K562 (cell line): ENCODE measurements around the gene MTG2. TPM values are rescaled to one million over a fixed set of nuclear protein-coding genes. Genes with fewer than 3 reads are reported as not detected.

Experiments
- ATAC-seq: fragments of 200-7000 bp; cut with Tn5 transposase; 3 replicates; pipeline ENCODE4 v1.9.1; 2020; ENCODE audit warnings: moderate library complexity
- BruUV-seq: library from RNA; stranded (reverse); fragments of 400-500 nt; replicated peaks from 2 replicates; lab custom pipeline; 2021; lab: Mats Ljungman, UMichigan
- CTCF ChIA-PET: fragments of 300-600 bp; formaldehyde crosslinking; extraction: SDS; loops from one replicate; lab custom pipeline; 2021; ENCODE audit warnings: low intra/inter-chr PET ratio; lab: Yijun Ruan, JAX
- POLR2A ChIA-PET: fragments of 300-600, 350-650 bp; sonication (Branson Sonifier 250); formaldehyde crosslinking; extraction: SDS; loops from one replicate; lab custom pipeline; 2021; ENCODE audit warnings: antibody characterized with exemption, inconsistent platforms; lab: Yijun Ruan, JAX
- DNase-seq, 4 experiments: peaks; one replicate each; pipeline versions ENCODE4 v3.0.0 to v3.0.0-alpha.2; 2011 to 2018; ENCODE audit warnings: low spot score in 3 of 4, mixed read lengths in 3 of 4; ENCODE audit errors: extremely low read depth in 1 of 4
- FAIRE-seq: peaks from 2 replicates; lab custom pipeline; 2011; peaks lifted over from hg19 to GRCh38; lab: Jason Lieb, UNC
- H2AFZ ChIP-seq: 2 replicates; pipeline ENCODE4 v1.6.0; 2011; ENCODE audit warnings: low read depth, low read length, control low read depth, inconsistent platforms
- H3K27ac ChIP-seq: fragments of 200-600 bp; 3 replicates; pipeline ENCODE4 v1.8.0; 2011; ENCODE audit warnings: low read depth, mild to moderate bottlenecking, control low read depth, inconsistent platforms, low read length, moderate library complexity, mixed read lengths; ENCODE audit errors: extremely low read depth
- H3K27me3 ChIP-seq, 2 experiments: fragments of 300-600 bp in 1 of 2; 2 replicates in 1 of 2; 3 replicates in 1 of 2; pipeline versions ENCODE4 v1.6.0 to v1.8.0; 2011; ENCODE audit warnings: inconsistent platforms in 2 of 2, low read length in 2 of 2, mild to moderate bottlenecking in 1 of 2, mixed read lengths in 1 of 2, moderate library complexity in 1 of 2; ENCODE audit not compliant: control insufficient read depth in 2 of 2, insufficient read depth in 2 of 2
- H3K36me3 ChIP-seq: fragments of 300-600 bp; 3 replicates; pipeline ENCODE4 v1.8.0; 2011; ENCODE audit warnings: mild to moderate bottlenecking, low read length, inconsistent platforms; ENCODE audit not compliant: control insufficient read depth, insufficient read depth
- H3K4me1 ChIP-seq, 2 experiments: fragments of 200-600 bp in 1 of 2; replicated peaks in 1 of 2; 2 replicates in 1 of 2; 3 replicates in 1 of 2; pipeline versions ENCODE4 v1.5.1 to v1.8.0; 2011; ENCODE audit warnings: inconsistent platforms in 2 of 2, low read length in 2 of 2, mild to moderate bottlenecking in 1 of 2, mixed read lengths in 1 of 2, moderate library complexity in 1 of 2; ENCODE audit not compliant: control insufficient read depth in 2 of 2, insufficient read depth in 2 of 2
- H3K4me2 ChIP-seq: 2 replicates; pipeline ENCODE4 v1.6.1; 2011; ENCODE audit warnings: low read length, control low read depth, inconsistent platforms, mixed read lengths; ENCODE audit not compliant: insufficient read depth
- H3K4me3 ChIP-seq: fragments of 200-600 bp; sonication (generic), shearing (Covaris generic); 2 replicates; pipeline ENCODE4 v1.5.1; 2016; ENCODE audit warnings: control low read depth, inconsistent platforms
- H3K79me2 ChIP-seq: fragments of 200-600 bp; 3 replicates; pipeline ENCODE4 v1.8.0; 2011; ENCODE audit warnings: low read length, inconsistent platforms; ENCODE audit not compliant: control insufficient read depth, insufficient read depth
- H3K9ac ChIP-seq, 2 experiments: 2 replicates each; pipeline versions ENCODE4 v1.6.0 to v1.6.1; 2011; ENCODE audit warnings: low read depth in 2 of 2, low read length in 2 of 2, control low read depth in 1 of 2, inconsistent platforms in 1 of 2, mild to moderate bottlenecking in 1 of 2, mixed read lengths in 1 of 2; ENCODE audit not compliant: insufficient read depth in 1 of 2
- H3K9me1 ChIP-seq: one replicate; pipeline ENCODE4 v1.6.0; 2011; ENCODE audit warnings: inconsistent platforms, mild to moderate bottlenecking, low read length, moderate library complexity; ENCODE audit not compliant: control insufficient read depth, insufficient read depth
- H3K9me3 ChIP-seq: replicated peaks from 2 replicates; pipeline ENCODE4 v1.5.1; 2011; ENCODE audit warnings: low read depth, low read length, inconsistent platforms; ENCODE audit not compliant: control insufficient read depth, insufficient read depth
- H4K20me1 ChIP-seq: replicated peaks from 2 replicates; pipeline ENCODE4 v1.6.1; 2011; ENCODE audit warnings: low read length, inconsistent platforms, mixed read lengths; ENCODE audit not compliant: control insufficient read depth, insufficient read depth
- ATF2 ChIP-seq: sonication (generic); formaldehyde crosslinking; IDR thresholded peaks from 2 replicates; pipeline ENCODE4 v1.8.1; 2022; ENCODE audit warnings: missing genetic modification reagents
- CEBPZ ChIP-seq: fragments of 150-350 bp; IDR thresholded peaks from 2 replicates; pipeline ENCODE4 v1.6.1; 2014; ENCODE audit warnings: low read depth, mild to moderate bottlenecking, low read length, borderline replicate concordance
- HIVEP1 ChIP-seq: fragments of 250-450 bp; sonication (Bioruptor Pico); IDR thresholded peaks from 2 replicates; pipeline ENCODE4 v1.4.0; 2020; ENCODE audit warnings: mild to moderate bottlenecking
- HOXB6 ChIP-seq: fragments of 250-450 bp; sonication (Bioruptor Pico); IDR thresholded peaks from 2 replicates; pipeline ENCODE4 v1.5.1; 2022; ENCODE audit warnings: mild to moderate bottlenecking, borderline replicate concordance
- MXI1 ChIP-seq: IDR thresholded peaks from 2 replicates; pipeline ENCODE4 v1.6.1; 2011; ENCODE audit warnings: low read depth, mild to moderate bottlenecking, improper control_type of control experiment, low read length
- NFIC ChIP-seq: fragments of 450-650 bp; IDR thresholded peaks from 2 replicates; pipeline ENCODE4 v1.6.1; 2017; ENCODE audit warnings: mild to moderate bottlenecking, inconsistent platforms
- PCBP1 ChIP-seq: fragments of 200-400 bp; formaldehyde crosslinking; IDR thresholded peaks from 2 replicates; pipeline ENCODE4 v1.6.1; 2018; ENCODE audit warnings: mild to moderate bottlenecking, low read depth, low read length; ENCODE audit not compliant: poor library complexity, severe bottlenecking
- RNF219 ChIP-seq: fragments of 250-450 bp; sonication (Bioruptor Pico); IDR thresholded peaks from 2 replicates; pipeline ENCODE4 v1.5.0; 2022; ENCODE audit warnings: mild to moderate bottlenecking
- SIX5 ChIP-seq, 2 experiments: IDR thresholded peaks; 2 replicates each; pipeline ENCODE4 v1.6.1; 2011; ENCODE audit warnings: low read length in 2 of 2, borderline replicate concordance in 1 of 2, low read depth in 1 of 2, mild to moderate bottlenecking in 1 of 2, moderate library complexity in 1 of 2; ENCODE audit not compliant: insufficient read depth in 1 of 2
- SLC30A9 ChIP-seq: fragments of 250-450 bp; sonication (Bioruptor Pico); IDR thresholded peaks from 2 replicates; pipeline ENCODE4 v1.8.0; 2022; ENCODE audit warnings: mild to moderate bottlenecking, moderate library complexity
- SRF ChIP-seq, 2 experiments: fragments of 250-450, 450-650 bp in 1 of 2; sonication (Bioruptor Pico) in 1 of 2; sonication (generic) in 1 of 2; formaldehyde crosslinking; IDR thresholded peaks; 2 replicates each; pipeline versions ENCODE4 v1.5.0 to v1.5.1; 2020 to 2022; ENCODE audit warnings: mild to moderate bottlenecking in 1 of 2, missing genetic modification reagents in 1 of 2
- STAT5A ChIP-seq: IDR thresholded peaks from 2 replicates; pipeline ENCODE4 v1.6.1; 2012; ENCODE audit warnings: low read length, inconsistent platforms, borderline replicate concordance
- ZNF224 ChIP-seq: sonication (generic); formaldehyde crosslinking; IDR thresholded peaks from 2 replicates; pipeline ENCODE4 v1.8.0; 2022; ENCODE audit warnings: mild to moderate bottlenecking, missing genetic modification reagents
- WGBS: fragments of 100-300 bp; shearing (Covaris generic); methylation state at CpG from one replicate; pipeline ENCODE4 v1.1.6; 2016; ENCODE audit warnings: low coverage, mixed read lengths; ENCODE audit not compliant: insufficient coverage; ENCODE audit errors: missing lambda C conversion rate; 5-methylcytosine and 5-hydroxymethylcytosine counted together
- in situ Hi-C: fragments of 300-500 bp; cut with MboI; formaldehyde crosslinking; loops from 4 replicates; pipeline ENCODE4 v1.15.0; 2018; ENCODE audit warnings: inconsistent platforms, mixed read lengths
- intact Hi-C: fragments of 100-400 bp; cut with micrococcal nuclease; formaldehyde crosslinking; loops from 2 replicates; pipeline ENCODE4 v1.14.2; 2022
- polyA plus RNA-seq, 8 experiments: library from polyadenylated mRNA; depleted of rRNA in 4 of 8; stranded (reverse) in 5 of 8; unstranded in 3 of 8; fragments of >200 nt; fragmentation: Nextera tagmentation in 2 of 8; fragmentation: Illumina TruSeq in 1 of 8; extraction: Ambion mirVana in 2 of 8; extraction: Trizol in 1 of 8; gene quantifications; 2 replicates each; pipeline versions ENCODE4 v1.2.1 to v1.2.3, GENCODE V29; 2011 to 2014; ENCODE audit warnings: inconsistent platforms in 1 of 8, missing spikeins in 1 of 8
- total RNA-seq, 7 experiments: library from RNA; depleted of rRNA in 6 of 7; stranded (reverse); fragments of >200 nt in 6 of 7; fragmentation: Illumina TruSeq in 2 of 7; extraction: Trizol in 2 of 7; gene quantifications; 2 replicates each; pipeline versions ENCODE4 v1.2.1 to v1.2.3, GENCODE V29; 2011 to 2021; ENCODE audit warnings: low replicate concordance in 1 of 7

The MTG2 gene
- total and polyA plus RNA-seq, 9 of the 15 experiments (the other 6 are each of a cell fraction or from before 2014, with no cell fraction given) = 8.7 to 67.5 (median 44.5) TPM

- no peak for FAIRE-seq
- Histone ChIP-seq H3K36me3 (no peaks in the 10 kb centered on the region), H3K9ac (no peak overlapping the region), H3K27ac (no peak overlapping the region), H3K4me3 (no peak overlapping the region), H3K9me3 (no peaks in the 10 kb centered on the region), H4K20me1 (peaks cover 23% of the 10 kb centered on the region), H3K4me2 (no peak overlapping the region), H3K79me2 (no peaks in the 10 kb centered on the region), H3K4me1 (peaks cover 0 to 54% of the 10 kb centered on the region in 2 experiments; a peak in 2 of 5 replicates), H2AFZ (no peak overlapping the region), H3K27me3 (peaks cover 43 to 70% of the 10 kb centered on the region in 2 experiments; a peak in 4 of 5 replicates), H3K9me1 (no peaks in the 10 kb centered on the region)
- ATAC-seq = no peak
- no peak for DNase-seq
- intact Hi-C loops (no loop called here), in situ Hi-C loops (no loop called here)
- ChIA-PET CTCF (no interaction called here), POLR2A (interaction anchor here (1.2 kb wide), 1 partner anchor 20 kb away, joined by 3 read pairs; no protein-coding TSS in a partner anchor)
- WGBS = 5% methylated on average over 23 of the region's 29 CpGs
- BruUV-seq = no TSS peak
- TF ChIP-seq CEBPZ (no peak), ATF2 (CRISPR knock-in tag) (no peak), HOXB6 (CRISPR knock-in tag) (no peak), ZNF224 (CRISPR knock-in tag) (no peak), SLC30A9 (CRISPR knock-in tag) (no peak), PCBP1 (no peak), STAT5A (no peak), HIVEP1 (CRISPR knock-in tag) (no peak), RNF219 (no peak), SIX5 (IDR thresholded peaks at IDR 0.05; ENCODE audit: borderline replicate concordance in 1 of 2, insufficient read depth in 1 of 2, low read depth in 1 of 2, low read length in 2 of 2) (no peak), SRF (CRISPR knock-in tag; IDR thresholded peaks at IDR 0.05) (no peak), MXI1 (no peak), NFIC (no peak)
These were observed 32.5 kb downstream of the MTG2 start for GRCh38 chr20:62215020-62215990.
